ENCODE data around the gene UHRF2. TPM values are rescaled to one million over a fixed set of nuclear protein-coding genes. Genes with fewer than 3 reads are reported as not detected.

UHRF2 gene
- total RNA-seq, 1 donor from 2014 or later: 76.3 TPM

Small RNA genes within 50 kb of the gene (small RNA-seq; reads per million reads assigned to genes)
- gene RN7SL25P (ENCODE audit: low replicate concordance): not detected

Other genes with a start within 250 kb of the UHRF2 start
- 21.3 TPM for gene IL33, start 197.4 kb upstream of the UHRF2 start, total RNA-seq
- not detected for gene TPD52L3, start 84.8 kb upstream of the UHRF2 start, total RNA-seq
- 1.6 TPM for gene GLDC, start 232.5 kb downstream of the UHRF2 start, total RNA-seq

All from tongue (tissue), 2 donors.